DMS 273 treated with DMSO at 0.1 percent for 48 hours (cell line): ENCODE data around the gene TTYH3.

Experiments used
- DNase-seq: peaks from one replicate; lab custom pipeline; 2025; lab: John Stamatoyannopoulos, UW

TTYH3 gene

GRCh38 chr7:2710286-2710655, 78.5 kb downstream of the TTYH3 start:
- DNase-seq = no peak

GRCh38 chr7:2710901-2711551, 79.2 kb downstream of the TTYH3 start:
- DNase-seq = no peak

- no peak for DNase-seq
These were observed 80.3 kb downstream of the TTYH3 start for GRCh38 chr7:2711895-2712675.

GRCh38 chr7:2713370-2713769, 81.6 kb downstream of the TTYH3 start:
- DNase-seq = no peak

- DNase-seq = no peak
These were observed 82.2 kb downstream of the TTYH3 start for GRCh38 chr7:2713978-2714377.
